ENCODE measurements around the gene SCO2.
"Not testable (repeated sequence)": the region's sequence is repeated elsewhere in the genome, so short reads cannot be mapped to it uniquely, and the experiment has no call there.

- TF ChIP-seq POLR2A, CTCF (IDR thresholded peaks at IDR 0.05): not testable (repeated sequence)
Observed at GRCh38 chr22:50541667-50542026, 16.2 kb upstream of the SCO2 start.

Measured in heart left ventricle (tissue), 13 donors.